Measurements from ENCODE around the gene SLC17A9. TPM values are rescaled to one million over a fixed set of nuclear protein-coding genes. Genes with fewer than 3 reads are reported as not detected.

The SLC17A9 gene
- total and polyA plus RNA-seq, 2 experiments from 2014 or later: 32.0 to 39.3 TPM

DNA sequence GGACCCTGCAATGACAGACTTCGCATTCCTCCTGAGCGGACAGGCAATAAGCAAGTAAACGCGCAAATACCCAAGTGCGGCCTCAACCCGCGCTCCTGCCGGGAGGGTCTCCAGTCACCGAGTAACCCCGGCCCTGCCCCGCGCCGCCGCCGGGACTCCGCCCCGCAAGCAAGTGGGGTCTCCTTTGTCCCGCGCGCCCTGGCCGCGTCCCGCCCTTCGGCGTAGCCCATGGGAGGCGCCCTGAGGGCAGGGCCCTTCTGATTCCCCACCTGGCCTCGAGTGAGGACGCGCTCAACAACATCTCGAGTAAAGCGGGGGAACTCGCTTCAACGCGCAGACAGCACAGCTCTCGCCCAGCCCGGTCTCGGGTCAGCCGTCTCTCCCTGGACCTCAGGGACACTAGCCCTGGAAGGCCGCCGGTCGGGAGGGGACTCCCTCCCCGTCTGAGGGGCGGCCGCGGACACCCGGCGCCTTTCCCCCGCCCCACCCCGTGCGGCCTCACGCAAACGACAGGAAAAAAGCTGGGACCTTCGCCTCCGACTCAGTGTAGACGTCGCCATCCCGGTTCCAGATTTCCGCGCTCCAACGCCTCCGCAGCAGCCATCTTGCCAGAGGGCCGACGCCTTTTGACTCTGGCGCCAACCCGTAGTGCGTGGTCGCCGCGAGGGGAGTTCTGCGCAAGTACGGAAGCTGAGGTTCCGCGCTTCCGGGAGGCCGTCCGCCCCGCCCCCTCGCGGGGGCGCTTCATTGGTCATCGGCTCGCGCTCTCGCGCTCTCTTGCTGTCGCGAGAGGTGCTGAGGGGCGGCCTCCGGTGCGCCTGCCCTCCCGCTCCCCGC is 15.0 kb upstream of the SLC17A9 start (continued):
- TF ChIP-seq, protein P1, sequence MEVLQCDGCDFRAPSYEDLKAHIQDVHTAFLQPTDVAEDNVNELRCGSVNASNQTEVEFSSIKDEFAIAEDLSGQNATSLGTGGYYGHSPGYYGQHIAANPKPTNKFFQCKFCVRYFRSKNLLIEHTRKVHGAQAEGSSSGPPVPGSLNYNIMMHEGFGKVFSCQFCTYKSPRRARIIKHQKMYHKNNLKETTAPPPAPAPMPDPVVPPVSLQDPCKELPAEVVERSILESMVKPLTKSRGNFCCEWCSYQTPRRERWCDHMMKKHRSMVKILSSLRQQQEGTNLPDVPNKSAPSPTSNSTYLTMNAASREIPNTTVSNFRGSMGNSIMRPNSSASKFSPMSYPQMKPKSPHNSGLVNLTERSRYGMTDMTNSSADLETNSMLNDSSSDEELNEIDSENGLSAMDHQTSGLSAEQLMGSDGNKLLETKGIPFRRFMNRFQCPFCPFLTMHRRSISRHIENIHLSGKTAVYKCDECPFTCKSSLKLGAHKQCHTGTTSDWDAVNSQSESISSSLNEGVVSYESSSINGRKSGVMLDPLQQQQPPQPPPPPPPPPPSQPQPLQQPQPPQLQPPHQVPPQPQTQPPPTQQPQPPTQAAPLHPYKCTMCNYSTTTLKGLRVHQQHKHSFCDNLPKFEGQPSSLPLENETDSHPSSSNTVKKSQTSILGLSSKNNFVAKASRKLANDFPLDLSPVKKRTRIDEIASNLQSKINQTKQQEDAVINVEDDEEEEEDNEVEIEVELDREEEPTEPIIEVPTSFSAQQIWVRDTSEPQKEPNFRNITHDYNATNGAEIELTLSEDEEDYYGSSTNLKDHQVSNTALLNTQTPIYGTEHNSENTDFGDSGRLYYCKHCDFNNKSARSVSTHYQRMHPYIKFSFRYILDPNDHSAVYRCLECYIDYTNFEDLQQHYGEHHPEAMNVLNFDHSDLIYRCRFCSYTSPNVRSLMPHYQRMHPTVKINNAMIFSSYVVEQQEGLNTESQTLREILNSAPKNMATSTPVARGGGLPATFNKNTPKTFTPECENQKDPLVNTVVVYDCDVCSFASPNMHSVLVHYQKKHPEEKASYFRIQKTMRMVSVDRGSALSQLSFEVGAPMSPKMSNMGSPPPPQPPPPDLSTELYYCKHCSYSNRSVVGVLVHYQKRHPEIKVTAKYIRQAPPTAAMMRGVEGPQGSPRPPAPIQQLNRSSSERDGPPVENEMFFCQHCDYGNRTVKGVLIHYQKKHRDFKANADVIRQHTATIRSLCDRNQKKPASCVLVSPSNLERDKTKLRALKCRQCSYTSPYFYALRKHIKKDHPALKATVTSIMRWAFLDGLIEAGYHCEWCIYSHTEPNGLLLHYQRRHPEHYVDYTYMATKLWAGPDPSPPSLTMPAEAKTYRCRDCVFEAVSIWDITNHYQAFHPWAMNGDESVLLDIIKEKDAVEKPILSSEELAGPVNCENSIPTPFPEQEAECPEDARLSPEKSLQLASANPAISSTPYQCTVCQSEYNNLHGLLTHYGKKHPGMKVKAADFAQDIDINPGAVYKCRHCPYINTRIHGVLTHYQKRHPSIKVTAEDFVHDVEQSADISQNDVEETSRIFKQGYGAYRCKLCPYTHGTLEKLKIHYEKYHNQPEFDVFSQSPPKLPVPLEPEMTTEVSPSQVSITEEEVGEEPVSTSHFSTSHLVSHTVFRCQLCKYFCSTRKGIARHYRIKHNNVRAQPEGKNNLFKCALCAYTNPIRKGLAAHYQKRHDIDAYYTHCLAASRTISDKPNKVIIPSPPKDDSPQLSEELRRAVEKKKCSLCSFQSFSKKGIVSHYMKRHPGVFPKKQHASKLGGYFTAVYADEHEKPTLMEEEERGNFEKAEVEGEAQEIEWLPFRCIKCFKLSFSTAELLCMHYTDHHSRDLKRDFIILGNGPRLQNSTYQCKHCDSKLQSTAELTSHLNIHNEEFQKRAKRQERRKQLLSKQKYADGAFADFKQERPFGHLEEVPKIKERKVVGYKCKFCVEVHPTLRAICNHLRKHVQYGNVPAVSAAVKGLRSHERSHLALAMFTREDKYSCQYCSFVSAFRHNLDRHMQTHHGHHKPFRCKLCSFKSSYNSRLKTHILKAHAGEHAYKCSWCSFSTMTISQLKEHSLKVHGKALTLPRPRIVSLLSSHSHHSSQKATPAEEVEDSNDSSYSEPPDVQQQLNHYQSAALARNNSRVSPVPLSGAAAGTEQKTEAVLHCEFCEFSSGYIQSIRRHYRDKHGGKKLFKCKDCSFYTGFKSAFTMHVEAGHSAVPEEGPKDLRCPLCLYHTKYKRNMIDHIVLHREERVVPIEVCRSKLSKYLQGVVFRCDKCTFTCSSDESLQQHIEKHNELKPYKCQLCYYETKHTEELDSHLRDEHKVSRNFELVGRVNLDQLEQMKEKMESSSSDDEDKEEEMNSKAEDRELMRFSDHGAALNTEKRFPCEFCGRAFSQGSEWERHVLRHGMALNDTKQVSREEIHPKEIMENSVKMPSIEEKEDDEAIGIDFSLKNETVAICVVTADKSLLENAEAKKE (CRISPR knock-in tag; IDR thresholded peaks at IDR 0.05): no peak
- TF ChIP-seq CREB1 (CRISPR knock-in tag; IDR thresholded peaks at IDR 0.05; ENCODE audit: low read depth) (peak; percentile 62; the same call in 1 of the 2 replicates), STAT1 (IDR thresholded peaks at IDR 0.05; ENCODE audit: unreplicated experiment) (no peak), ZNF114 (CRISPR knock-in tag; IDR thresholded peaks at IDR 0.05) (no peak)

DNA sequence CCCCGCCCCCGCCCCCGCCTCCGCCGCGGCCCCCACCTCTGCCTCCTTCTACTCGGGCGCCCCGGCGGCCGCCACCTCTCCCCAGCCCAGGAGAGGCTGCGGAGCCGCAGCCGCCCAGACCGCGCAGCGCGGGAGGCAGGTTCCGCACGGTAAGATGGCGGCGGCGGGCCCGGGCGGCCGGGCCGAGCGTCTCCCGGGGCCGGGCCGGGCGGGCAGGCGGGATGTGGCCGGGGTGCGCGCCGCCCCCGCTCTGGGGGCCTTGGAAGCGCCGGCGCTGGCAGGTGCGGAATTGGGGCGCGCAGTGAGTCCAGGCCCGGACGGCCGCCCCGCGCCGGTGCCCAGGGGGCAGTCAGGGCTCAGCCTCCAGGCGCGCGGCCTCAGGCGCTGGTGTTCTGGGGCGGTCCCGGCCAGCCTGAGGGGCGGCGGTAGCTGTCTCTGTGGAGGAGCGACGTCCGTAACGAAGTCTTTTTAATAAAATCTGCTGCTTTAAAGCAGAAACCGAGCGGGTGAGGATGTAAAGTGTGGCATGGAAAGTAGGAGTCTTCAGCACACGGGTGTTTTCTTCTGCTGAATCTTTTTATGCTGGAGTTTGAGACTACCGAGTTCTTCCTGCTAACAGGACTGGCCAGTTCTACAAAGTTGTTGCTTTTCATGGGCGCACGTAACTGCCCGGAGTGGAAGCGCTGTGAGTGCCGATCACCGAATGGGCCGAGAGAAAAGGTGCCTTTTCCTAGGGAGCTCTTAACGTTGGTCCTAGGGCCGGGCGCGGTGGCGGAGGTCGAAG is 14.2 kb upstream of the SLC17A9 start, which contains the start of gene GID8:
Gene GID8, plus strand, starts transcription at position 43 of the 784 bp plus-strand sequence. CDS start 3,356 bp downstream, outside the sequence.
- Mint-ChIP-seq H3K4me3 (no peak within 1 kb of the TSS; the same call in 2 of the 3 replicates), H3K27me3 (ENCODE audit: insufficient read depth, low read depth, poor library complexity) (peaks cover 11% of the 10 kb centered on the region), H3K4me1 (peaks cover 21% of the 10 kb centered on the region), H3K9me3 (peaks cover 3% of the 10 kb centered on the region; the same call in 1 of the 3 replicates), H3K36me3 (ENCODE audit: low read depth) (peaks cover 35% of the 10 kb centered on the region), H3K27ac (peak within 1 kb of the TSS; percentile 98)
- no peaks in the 10 kb centered on the region for H3K9me2 ChIP-seq (ENCODE audit: insufficient read depth)
- H2AFZ ChIP-seq: no peak within 1 kb of the TSS
- peaks cover 27% of the 10 kb centered on the region for H3K36me3 ChIP-seq (ENCODE audit: insufficient read depth)
- peak within 1 kb of the TSS; percentile 100 for H3K4me3 ChIP-seq
- DNase-seq (ENCODE audit: low spot score) (peak; percentile 65), ATAC-seq (peak; percentile 25)
- H3K79me2 ChIP-seq (replicated peaks; ENCODE audit: insufficient read depth): peaks cover 95% of the 10 kb centered on the region
- H3K27me3 ChIP-seq (ENCODE audit: insufficient read depth): no peaks in the 10 kb centered on the region
- peaks cover 51% of the 10 kb centered on the region for H3K4me1 ChIP-seq (ENCODE audit: insufficient read depth)
- H3K4me2 ChIP-seq: peak within 1 kb of the TSS; percentile 97
- peaks cover 54% of the 10 kb centered on the region for H3F3A ChIP-seq (replicated peaks; ENCODE audit: low read depth)
- H4K20me1 ChIP-seq (replicated peaks; ENCODE audit: insufficient read depth): peaks cover 74% of the 10 kb centered on the region
- H3K27ac ChIP-seq (ENCODE audit: low read depth): peak within 1 kb of the TSS; percentile 94
- TF ChIP-seq STAT1 (IDR thresholded peaks at IDR 0.05; ENCODE audit: unreplicated experiment): no peak
- TF ChIP-seq NANOG (IDR thresholded peaks at IDR 0.05; ENCODE audit: borderline replicate concordance): no peak
- no peak for TF ChIP-seq JUNB (IDR thresholded peaks at IDR 0.05; ENCODE audit: unreplicated experiment)
- TF ChIP-seq REST (IDR thresholded peaks at IDR 0.05; ENCODE audit: unreplicated experiment): no peak
- no peak for TF ChIP-seq ZNF331 (CRISPR knock-in tag; IDR thresholded peaks at IDR 0.05; ENCODE audit: low read depth)
- no peak for TF ChIP-seq ZNF114 (CRISPR knock-in tag; IDR thresholded peaks at IDR 0.05)
- TF ChIP-seq CREB1 (CRISPR knock-in tag; IDR thresholded peaks at IDR 0.05; ENCODE audit: low read depth): no peak
- no peak for TF ChIP-seq POLR2AphosphoS5 (IDR thresholded peaks at IDR 0.05; ENCODE audit: low read depth)
- TF ChIP-seq EZH2 (IDR thresholded peaks at IDR 0.05; ENCODE audit: low read depth, unreplicated experiment): no peak
- TF ChIP-seq, protein P2, sequence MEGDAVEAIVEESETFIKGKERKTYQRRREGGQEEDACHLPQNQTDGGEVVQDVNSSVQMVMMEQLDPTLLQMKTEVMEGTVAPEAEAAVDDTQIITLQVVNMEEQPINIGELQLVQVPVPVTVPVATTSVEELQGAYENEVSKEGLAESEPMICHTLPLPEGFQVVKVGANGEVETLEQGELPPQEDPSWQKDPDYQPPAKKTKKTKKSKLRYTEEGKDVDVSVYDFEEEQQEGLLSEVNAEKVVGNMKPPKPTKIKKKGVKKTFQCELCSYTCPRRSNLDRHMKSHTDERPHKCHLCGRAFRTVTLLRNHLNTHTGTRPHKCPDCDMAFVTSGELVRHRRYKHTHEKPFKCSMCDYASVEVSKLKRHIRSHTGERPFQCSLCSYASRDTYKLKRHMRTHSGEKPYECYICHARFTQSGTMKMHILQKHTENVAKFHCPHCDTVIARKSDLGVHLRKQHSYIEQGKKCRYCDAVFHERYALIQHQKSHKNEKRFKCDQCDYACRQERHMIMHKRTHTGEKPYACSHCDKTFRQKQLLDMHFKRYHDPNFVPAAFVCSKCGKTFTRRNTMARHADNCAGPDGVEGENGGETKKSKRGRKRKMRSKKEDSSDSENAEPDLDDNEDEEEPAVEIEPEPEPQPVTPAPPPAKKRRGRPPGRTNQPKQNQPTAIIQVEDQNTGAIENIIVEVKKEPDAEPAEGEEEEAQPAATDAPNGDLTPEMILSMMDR (conservative IDR thresholded peaks at IDR 0.05; ENCODE audit: low read depth in 2 of 2): no peak
